Peyer's patch (tissue), 4 donors: ENCODE data around the gene NPB. TPM values are rescaled to one million over a fixed set of nuclear protein-coding genes. Genes with fewer than 3 reads are reported as not detected.

Source experiments
- DNase-seq, 3 donors: peaks; one replicate each; pipeline ENCODE4 v3.0.0-alpha.2; 2017 to 2019
- H3K27ac ChIP-seq, 4 donors: fragments of 200-600 bp; sonication (generic); one replicate each; pipeline ENCODE4 v1.5.1; 2016 to 2019
- H3K27me3 ChIP-seq, 2 donors: fragments of 200-600 bp; sonication (generic); one replicate each; pipeline ENCODE4 v1.5.1; 2019
- H3K36me3 ChIP-seq, 3 donors: fragments of 200-600 bp; sonication (generic); one replicate each; pipeline ENCODE4 v1.5.1; 2016 to 2019
- H3K4me1 ChIP-seq, 4 donors: fragments of 200-600 bp; sonication (generic); one replicate each; pipeline ENCODE4 v1.5.1; 2016 to 2019
- H3K4me3 ChIP-seq, 4 donors: fragments of 200-600 bp; sonication (generic); 1 replicate in 3 of 4; 2 replicates in 1 of 4; pipeline ENCODE4 v1.5.1; 2016 to 2019; ENCODE audit warnings: mild to moderate bottlenecking in 1 of 4
- H3K9me3 ChIP-seq, 4 donors: fragments of 200-600 bp; sonication (generic); one replicate each; pipeline ENCODE4 v1.5.1; 2016 to 2019; ENCODE audit warnings: mild to moderate bottlenecking in 1 of 4
- POLR2A ChIP-seq, 2 donors: fragments of 450-650 bp; IDR thresholded peaks; one replicate each; pipeline ENCODE4 v1.5.1; 2017; ENCODE audit warnings: antibody characterized with exemption in 2 of 2, mild to moderate bottlenecking in 2 of 2, moderate library complexity in 2 of 2
- total RNA-seq, 4 donors: library from RNA; depleted of rRNA; stranded (reverse); fragments of >200 nt; gene quantifications; one replicate each; pipeline ENCODE4 v1.1.0, GENCODE V29; 2016
- TF ChIP-seq, protein P1 (sequence below), 6 experiments: fragments of 450-650 bp in 4 of 6; fragments of 200-600 bp in 2 of 6; sonication (generic) in 1 of 6; IDR thresholded peaks; one replicate each; pipeline ENCODE4 v1.5.1; 2017 to 2019; ENCODE audit warnings: antibody characterized with exemption in 6 of 6, mild to moderate bottlenecking in 3 of 6, moderate library complexity in 1 of 6

Gene NPB
- total RNA-seq, 4 donors from 2014 or later, result 0.76 to 1.6 TPM; not detected in 2

DNA sequence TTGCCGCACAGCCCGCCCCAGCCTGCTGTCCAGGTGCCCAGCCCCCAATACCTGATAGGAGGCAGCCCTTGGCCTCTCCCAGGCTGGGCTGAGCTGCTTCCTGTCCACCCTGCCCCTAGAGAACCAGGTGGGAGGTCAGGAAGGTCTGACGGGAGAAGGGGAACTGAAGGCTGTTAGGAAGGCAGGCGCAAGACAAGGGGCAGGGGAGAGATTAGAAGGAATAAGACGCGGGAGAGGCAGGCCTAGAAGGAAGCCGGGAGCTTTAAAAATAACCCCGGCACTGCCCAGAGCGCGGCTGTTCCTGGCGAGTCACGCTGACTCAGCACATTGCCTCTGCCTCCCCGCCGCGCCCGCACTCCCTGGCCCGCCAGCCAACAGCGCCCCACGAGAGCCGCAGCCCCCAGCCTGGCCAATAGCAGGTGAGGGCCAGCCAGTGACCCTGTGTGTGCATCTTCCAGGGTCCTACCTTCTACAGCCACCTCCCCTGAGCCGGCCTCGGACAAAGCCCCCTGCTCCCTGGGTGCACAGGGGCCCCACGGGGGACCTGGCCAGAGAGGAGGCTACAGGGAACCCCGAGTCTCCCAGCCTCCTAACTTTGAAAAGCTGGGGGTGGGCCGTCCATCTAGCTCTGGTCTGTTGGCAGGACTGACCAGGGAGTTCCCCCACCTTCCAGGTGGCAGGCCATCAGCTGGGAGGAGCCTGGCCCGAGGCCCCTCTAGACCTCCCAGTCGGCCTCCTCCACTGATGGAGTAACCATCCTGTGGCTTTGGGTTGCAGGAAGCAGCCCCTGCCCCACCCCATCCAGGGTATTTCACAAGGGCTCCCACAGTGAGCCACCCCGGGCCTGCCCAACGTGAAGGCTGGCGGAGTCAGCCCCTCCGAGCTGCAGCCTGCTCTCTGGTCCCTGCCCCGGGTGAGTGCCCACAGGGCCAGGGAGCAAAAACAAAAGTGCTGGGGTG is 21.5 kb downstream of the NPB start:
- no peaks in the 10 kb centered on the region for H3K9me3 ChIP-seq
- peak overlapping the region in 2 of 4 donors; percentile 30 to 39 for H3K4me3 ChIP-seq
- H3K27me3 ChIP-seq, result no peaks in the 10 kb centered on the region
- DNase-seq, result peak; percentile 31 to 87 (median 85)
- TF ChIP-seq, protein P1, sequence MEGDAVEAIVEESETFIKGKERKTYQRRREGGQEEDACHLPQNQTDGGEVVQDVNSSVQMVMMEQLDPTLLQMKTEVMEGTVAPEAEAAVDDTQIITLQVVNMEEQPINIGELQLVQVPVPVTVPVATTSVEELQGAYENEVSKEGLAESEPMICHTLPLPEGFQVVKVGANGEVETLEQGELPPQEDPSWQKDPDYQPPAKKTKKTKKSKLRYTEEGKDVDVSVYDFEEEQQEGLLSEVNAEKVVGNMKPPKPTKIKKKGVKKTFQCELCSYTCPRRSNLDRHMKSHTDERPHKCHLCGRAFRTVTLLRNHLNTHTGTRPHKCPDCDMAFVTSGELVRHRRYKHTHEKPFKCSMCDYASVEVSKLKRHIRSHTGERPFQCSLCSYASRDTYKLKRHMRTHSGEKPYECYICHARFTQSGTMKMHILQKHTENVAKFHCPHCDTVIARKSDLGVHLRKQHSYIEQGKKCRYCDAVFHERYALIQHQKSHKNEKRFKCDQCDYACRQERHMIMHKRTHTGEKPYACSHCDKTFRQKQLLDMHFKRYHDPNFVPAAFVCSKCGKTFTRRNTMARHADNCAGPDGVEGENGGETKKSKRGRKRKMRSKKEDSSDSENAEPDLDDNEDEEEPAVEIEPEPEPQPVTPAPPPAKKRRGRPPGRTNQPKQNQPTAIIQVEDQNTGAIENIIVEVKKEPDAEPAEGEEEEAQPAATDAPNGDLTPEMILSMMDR (IDR thresholded peaks at IDR 0.05), result no peak
- TF ChIP-seq POLR2A (IDR thresholded peaks at IDR 0.05), result peak in 1 of 2 donors; percentile 9
- peak overlapping the region; percentile 46 to 100 (median 72) for H3K27ac ChIP-seq
- peaks cover 13 to 78% (median 21%) of the 10 kb centered on the region in 4 donors for H3K4me1 ChIP-seq
- H3K36me3 ChIP-seq, result peaks cover 0 to 22% (median 0%) of the 10 kb centered on the region in 3 donors

DNA sequence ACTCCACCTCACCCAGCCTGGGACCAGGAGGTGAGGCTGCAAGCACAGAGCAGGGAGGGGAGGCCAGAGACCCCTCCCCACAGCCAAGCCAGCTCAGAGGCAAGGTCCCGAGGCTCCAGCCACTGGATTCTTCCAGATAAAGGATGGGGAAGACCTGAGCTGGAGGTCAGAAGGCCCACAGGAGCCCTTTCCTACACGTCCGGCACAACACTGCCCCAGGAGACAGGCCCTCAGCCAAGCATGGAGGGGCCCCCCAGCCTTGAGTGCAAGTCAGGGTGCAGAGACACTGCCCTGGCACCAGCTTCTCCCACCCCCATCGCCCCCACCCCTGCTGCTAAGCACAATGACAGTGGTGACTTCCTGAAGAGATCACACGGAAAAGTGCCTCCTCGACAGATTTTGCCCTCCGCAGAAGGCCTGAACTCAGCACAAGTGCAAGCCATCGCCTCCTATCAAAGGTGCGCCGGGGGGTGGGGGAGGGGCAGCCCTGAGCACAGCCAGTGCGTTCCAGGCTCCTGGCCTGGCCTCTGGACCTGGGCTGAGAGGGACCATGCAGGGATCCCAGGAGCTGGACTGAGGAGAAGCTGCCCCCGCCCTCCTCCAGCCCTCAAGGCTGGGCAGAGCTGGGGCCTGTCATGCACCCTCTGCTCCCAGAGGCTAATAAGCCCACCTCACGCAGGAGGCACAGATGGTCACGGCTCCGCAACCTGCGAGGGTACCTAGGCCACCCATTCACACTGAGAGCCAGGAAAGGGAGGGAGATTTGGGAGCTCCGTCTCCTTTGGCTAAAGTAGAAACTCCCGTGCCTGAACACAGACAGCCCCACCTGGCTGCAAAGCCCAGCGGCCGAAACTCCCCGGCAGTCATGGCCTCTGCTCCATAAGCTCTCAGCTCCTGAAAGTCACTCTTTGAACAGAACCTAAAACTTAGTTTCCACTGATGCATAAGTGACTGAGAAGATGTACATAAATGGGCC is 22.8 kb downstream of the NPB start:
- Histone ChIP-seq H3K27ac (peak overlapping the region; percentile 46 to 100 (median 88)), H3K36me3 (peaks cover 0 to 16% (median 0%) of the 10 kb centered on the region in 3 donors), H3K4me1 (peaks cover 13 to 75% (median 23%) of the 10 kb centered on the region in 4 donors)

DNA sequence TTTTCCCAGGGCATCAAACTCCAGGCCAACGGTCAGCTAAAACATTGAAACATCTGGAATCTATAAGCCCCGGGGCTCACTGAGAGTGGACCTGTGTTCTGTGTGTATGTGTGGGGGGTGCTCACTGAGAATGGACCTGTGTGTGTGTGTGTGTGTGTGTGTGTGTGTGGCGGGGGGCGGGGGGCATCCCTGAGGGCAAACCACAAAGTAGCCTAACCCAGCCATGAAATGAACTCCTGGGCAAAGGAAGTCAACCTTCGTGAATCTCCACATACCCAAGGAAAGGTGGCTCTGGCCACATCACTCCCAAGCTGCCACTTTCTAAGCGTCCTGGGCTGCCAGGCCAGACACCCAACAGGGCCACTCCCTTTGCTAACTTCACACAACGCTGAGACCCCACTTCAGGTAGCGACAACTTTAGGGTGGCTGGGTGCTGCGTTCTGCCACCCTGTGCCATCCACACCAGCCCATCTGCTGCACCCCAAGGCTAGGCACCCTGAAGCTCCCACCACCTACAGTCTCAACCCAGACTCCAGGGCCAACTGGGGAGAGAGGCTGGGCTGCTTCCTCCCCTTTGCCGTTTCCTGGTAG is 23.9 kb downstream of the NPB start:
- H3K4me3 ChIP-seq, result peak overlapping the region; percentile 96 to 100 (median 98)
- H3K9me3 ChIP-seq, result no peaks in the 10 kb centered on the region
- H3K36me3 ChIP-seq, result peaks cover 0 to 12% (median 0%) of the 10 kb centered on the region in 3 donors
- H3K27me3 ChIP-seq, result no peaks in the 10 kb centered on the region
- H3K27ac ChIP-seq, result peak overlapping the region; percentile 94 to 100 (median 97)
- H3K4me1 ChIP-seq, result peaks cover 13 to 64% (median 23%) of the 10 kb centered on the region in 4 donors
- TF ChIP-seq, protein P1 (IDR thresholded peaks at IDR 0.05), result no peak
- TF ChIP-seq POLR2A (IDR thresholded peaks at IDR 0.05), result no peak
- no peak for DNase-seq

More for the DNA sequence above, 22.8 kb downstream of the NPB start:
- DNase-seq, result peak in 2 of 3 donors; percentile 74 to 85
- Histone ChIP-seq H3K9me3 (no peaks in the 10 kb centered on the region), H3K27me3 (no peaks in the 10 kb centered on the region), H3K4me3 (peak overlapping the region in 2 of 4 donors; percentile 23 to 39)
- TF ChIP-seq, protein P1 (IDR thresholded peaks at IDR 0.05), result no peak
- TF ChIP-seq POLR2A (IDR thresholded peaks at IDR 0.05), result no peak

- peak overlapping the region; percentile 94 to 100 (median 97) for H3K27ac ChIP-seq
- H3K4me3 ChIP-seq, result peak overlapping the region; percentile 96 to 100 (median 98)
- H3K27me3 ChIP-seq, result no peaks in the 10 kb centered on the region
- H3K9me3 ChIP-seq, result no peaks in the 10 kb centered on the region
- TF ChIP-seq, protein P1 (IDR thresholded peaks at IDR 0.05), result no peak
- peak; percentile 78 to 82 for TF ChIP-seq POLR2A (IDR thresholded peaks at IDR 0.05)
- peaks cover 0 to 12% (median 0%) of the 10 kb centered on the region in 3 donors for H3K36me3 ChIP-seq
- DNase-seq, result peak; percentile 75 to 90 (median 88)
- H3K4me1 ChIP-seq, result peaks cover 13 to 65% (median 23%) of the 10 kb centered on the region in 4 donors
Observed at GRCh38 chr17:81926451-81927151, 24.6 kb downstream of the NPB start.
